Astrocyte (in vitro differentiated cells and primary cell): ENCODE data around the gene SLC22A9. TPM values are rescaled to one million over a fixed set of nuclear protein-coding genes. Genes with fewer than 3 reads are reported as not detected.

Source experiments
- DNase-seq: peaks from one replicate; pipeline ENCODE4 v3.0.0-alpha.2; 2010; ENCODE audit warnings: low read depth
- FAIRE-seq: peaks from 2 replicates; lab custom pipeline; 2011; peaks lifted over from hg19 to GRCh38; lab: Jason Lieb, UNC
- H2AFZ ChIP-seq: 2 replicates; pipeline ENCODE4 v1.6.0; 2012; ENCODE audit warnings: low read depth, low read length, inconsistent platforms
- H3K27ac ChIP-seq: 2 replicates; pipeline ENCODE4 v1.5.1; 2011; ENCODE audit warnings: low read depth, low read length, inconsistent platforms
- H3K27me3 ChIP-seq: 2 replicates; pipeline ENCODE4 v1.6.0; 2011; ENCODE audit warnings: low read length, inconsistent platforms; ENCODE audit not compliant: insufficient read depth
- H3K36me3 ChIP-seq: 2 replicates; pipeline ENCODE4 v1.5.1; 2011; ENCODE audit warnings: low read length, inconsistent platforms; ENCODE audit not compliant: insufficient read depth
- H3K4me1 ChIP-seq: 2 replicates; pipeline ENCODE4 v1.5.1; 2011; ENCODE audit warnings: low read length, inconsistent platforms; ENCODE audit not compliant: insufficient read depth
- H3K4me2 ChIP-seq: 2 replicates; pipeline ENCODE4 v1.6.0; 2012; ENCODE audit warnings: low read length, inconsistent platforms
- H3K4me3 ChIP-seq: 2 replicates; pipeline ENCODE4 v1.5.1; 2011; ENCODE audit warnings: low read depth, mild to moderate bottlenecking, low read length, inconsistent platforms; ENCODE audit not compliant: insufficient read depth
- H3K79me2 ChIP-seq: 2 replicates; pipeline ENCODE4 v1.6.0; 2012; ENCODE audit warnings: mild to moderate bottlenecking, low read length, inconsistent platforms; ENCODE audit not compliant: insufficient read depth
- H3K9ac ChIP-seq: 2 replicates; pipeline ENCODE4 v1.6.0; 2012; ENCODE audit warnings: mild to moderate bottlenecking, low read length, inconsistent platforms
- H3K9me3 ChIP-seq: 2 replicates; pipeline ENCODE4 v1.5.1; 2012; ENCODE audit warnings: low read depth, mild to moderate bottlenecking, low read length, inconsistent platforms; ENCODE audit not compliant: insufficient read depth
- H4K20me1 ChIP-seq: 2 replicates; pipeline ENCODE4 v1.6.0; 2012; ENCODE audit warnings: low read length, inconsistent platforms; ENCODE audit not compliant: insufficient read depth
- H3K27ac Mint-ChIP-seq: one replicate; pipeline ENCODE4 v1.8.0; 2021; ENCODE audit warnings: mild to moderate bottlenecking, mixed read lengths; ENCODE audit not compliant: unreplicated experiment
- H3K27me3 Mint-ChIP-seq: one replicate; pipeline ENCODE4 v1.8.0; 2021; ENCODE audit warnings: low read depth, mixed read lengths; ENCODE audit not compliant: unreplicated experiment
- H3K36me3 Mint-ChIP-seq: one replicate; pipeline ENCODE4 v1.8.0; 2021; ENCODE audit warnings: low read depth, mixed read lengths; ENCODE audit not compliant: unreplicated experiment
- H3K4me1 Mint-ChIP-seq: one replicate; pipeline ENCODE4 v1.8.0; 2021; ENCODE audit warnings: low read depth, mixed read lengths; ENCODE audit not compliant: unreplicated experiment
- H3K4me3 Mint-ChIP-seq: one replicate; pipeline ENCODE4 v1.8.0; 2021; ENCODE audit warnings: mild to moderate bottlenecking, moderate library complexity, mixed read lengths; ENCODE audit not compliant: unreplicated experiment
- H3K9me3 Mint-ChIP-seq: one replicate; pipeline ENCODE4 v1.8.0; 2021; ENCODE audit warnings: mild to moderate bottlenecking, mixed read lengths; ENCODE audit not compliant: unreplicated experiment
- EZH2 ChIP-seq: IDR thresholded peaks from 2 replicates; pipeline ENCODE4 v1.6.1; 2012; ENCODE audit warnings: mild to moderate bottlenecking, low read length, inconsistent platforms; ENCODE audit not compliant: insufficient read depth
- total RNA-seq: library from RNA; stranded (reverse); gene quantifications from 2 replicates; pipeline ENCODE4 v1.2.1, GENCODE V29; 2021
- TF ChIP-seq, protein P1 (sequence below): IDR thresholded peaks from 2 replicates; pipeline ENCODE4 v1.5.1; 2011; ENCODE audit warnings: low read depth, mild to moderate bottlenecking, inconsistent platforms, low read length, moderate library complexity; ENCODE audit not compliant: insufficient read depth

Gene SLC22A9
- total RNA-seq, 1 donor from 2014 or later: not detected

DNA sequence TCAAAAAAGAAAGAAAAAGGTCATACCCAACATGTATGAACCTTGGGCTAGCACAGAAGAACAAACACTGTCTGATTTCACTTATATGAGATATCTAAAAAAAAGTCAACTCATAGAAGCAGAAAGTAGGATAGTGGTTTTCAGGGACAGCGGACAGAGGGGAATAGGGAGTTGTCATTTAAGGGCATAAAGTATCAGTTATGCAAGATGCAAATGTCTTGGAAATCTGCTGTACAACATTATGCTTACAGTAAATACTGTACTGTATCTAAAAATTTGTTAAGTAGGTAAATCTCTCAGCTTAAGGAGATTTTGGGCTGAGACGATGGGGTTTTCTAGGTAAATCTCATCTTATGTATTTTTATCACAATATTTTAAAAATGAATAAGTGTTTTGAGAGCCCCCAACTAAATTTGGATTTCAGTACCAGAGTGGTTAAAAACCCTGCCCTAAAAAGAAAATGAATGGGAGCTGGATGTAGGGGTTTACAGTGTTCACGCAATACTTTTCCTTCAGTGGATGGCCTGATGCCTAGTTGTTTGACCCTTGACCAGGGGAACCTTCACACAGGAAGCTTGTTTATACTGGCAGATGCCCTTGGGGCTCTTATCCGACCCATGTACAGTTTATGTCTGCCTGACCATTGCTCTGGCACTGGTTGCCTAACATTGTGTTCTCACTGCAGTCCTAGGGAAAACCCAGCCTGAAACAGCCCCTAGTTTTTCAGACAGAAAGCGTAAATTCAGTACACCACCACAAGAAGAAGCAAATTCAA is 34.8 kb downstream of the SLC22A9 start:
- H3K27me3 ChIP-seq: no peaks in the 10 kb centered on the region
- H3K27ac ChIP-seq: no peak overlapping the region
- no peaks in the 10 kb centered on the region for H3K4me1 ChIP-seq
- no peaks in the 10 kb centered on the region for H3K36me3 ChIP-seq
- no peaks in the 10 kb centered on the region for H3K4me1 Mint-ChIP-seq
- H3K36me3 Mint-ChIP-seq: no peaks in the 10 kb centered on the region
- H3K9me3 ChIP-seq: no peaks in the 10 kb centered on the region
- no peak overlapping the region for H2AFZ ChIP-seq
- no peak overlapping the region for H3K9ac ChIP-seq
- TF ChIP-seq, protein P1, sequence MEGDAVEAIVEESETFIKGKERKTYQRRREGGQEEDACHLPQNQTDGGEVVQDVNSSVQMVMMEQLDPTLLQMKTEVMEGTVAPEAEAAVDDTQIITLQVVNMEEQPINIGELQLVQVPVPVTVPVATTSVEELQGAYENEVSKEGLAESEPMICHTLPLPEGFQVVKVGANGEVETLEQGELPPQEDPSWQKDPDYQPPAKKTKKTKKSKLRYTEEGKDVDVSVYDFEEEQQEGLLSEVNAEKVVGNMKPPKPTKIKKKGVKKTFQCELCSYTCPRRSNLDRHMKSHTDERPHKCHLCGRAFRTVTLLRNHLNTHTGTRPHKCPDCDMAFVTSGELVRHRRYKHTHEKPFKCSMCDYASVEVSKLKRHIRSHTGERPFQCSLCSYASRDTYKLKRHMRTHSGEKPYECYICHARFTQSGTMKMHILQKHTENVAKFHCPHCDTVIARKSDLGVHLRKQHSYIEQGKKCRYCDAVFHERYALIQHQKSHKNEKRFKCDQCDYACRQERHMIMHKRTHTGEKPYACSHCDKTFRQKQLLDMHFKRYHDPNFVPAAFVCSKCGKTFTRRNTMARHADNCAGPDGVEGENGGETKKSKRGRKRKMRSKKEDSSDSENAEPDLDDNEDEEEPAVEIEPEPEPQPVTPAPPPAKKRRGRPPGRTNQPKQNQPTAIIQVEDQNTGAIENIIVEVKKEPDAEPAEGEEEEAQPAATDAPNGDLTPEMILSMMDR: no peak
- TF ChIP-seq EZH2: no peak
- no peak overlapping the region for H3K4me2 ChIP-seq
- H3K27ac Mint-ChIP-seq: no peak overlapping the region
- FAIRE-seq (no peak), DNase-seq (no peak)
- no peak overlapping the region for H3K4me3 Mint-ChIP-seq
- H4K20me1 ChIP-seq: no peaks in the 10 kb centered on the region
- no peaks in the 10 kb centered on the region for H3K9me3 Mint-ChIP-seq
- peaks cover 2% of the 10 kb centered on the region for H3K27me3 Mint-ChIP-seq
- H3K4me3 ChIP-seq: no peak overlapping the region
- no peaks in the 10 kb centered on the region for H3K79me2 ChIP-seq

DNA sequence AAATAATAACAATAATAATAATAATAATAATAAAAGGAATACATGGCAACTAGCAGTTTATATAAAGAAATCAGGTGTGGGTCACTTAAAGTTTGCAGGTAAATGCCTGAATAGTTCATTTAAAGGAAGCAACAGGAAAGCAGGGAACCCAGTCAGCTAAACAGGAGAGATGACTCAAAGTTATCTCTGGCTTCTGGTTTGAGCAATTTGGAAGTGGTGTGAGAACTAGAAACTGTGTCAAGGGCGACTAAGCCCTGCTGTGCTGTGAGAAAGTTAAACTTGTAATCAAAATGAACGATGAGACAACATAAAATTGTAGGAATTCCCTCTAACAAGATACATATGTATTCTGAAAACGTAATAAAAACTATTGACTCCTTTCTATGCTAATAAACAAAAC is 35.5 kb downstream of the SLC22A9 start:
- DNase-seq: no peak

More for the DNA sequence above, 35.5 kb downstream of the SLC22A9 start:
- Histone ChIP-seq H4K20me1 (no peaks in the 10 kb centered on the region), H3K9me3 (no peaks in the 10 kb centered on the region), H3K4me1 (no peaks in the 10 kb centered on the region), H3K79me2 (no peaks in the 10 kb centered on the region), H2AFZ (no peak overlapping the region), H3K27ac (no peak overlapping the region), H3K36me3 (no peaks in the 10 kb centered on the region), H3K4me3 (no peak overlapping the region), H3K27me3 (no peaks in the 10 kb centered on the region), H3K4me2 (no peak overlapping the region), H3K9ac (no peak overlapping the region)
- no peak for TF ChIP-seq EZH2
- TF ChIP-seq, protein P1: no peak
- Mint-ChIP-seq H3K4me3 (no peak overlapping the region), H3K9me3 (no peaks in the 10 kb centered on the region), H3K4me1 (peaks cover 2% of the 10 kb centered on the region), H3K27me3 (peaks cover 2% of the 10 kb centered on the region), H3K27ac (no peak overlapping the region), H3K36me3 (no peaks in the 10 kb centered on the region)
- FAIRE-seq: no peak
